OCI-LY3 (cell line): ENCODE data around the gene FGF4.

Experiments
- H2AFZ ChIP-seq: fragments of 200-600, 300-600 bp; shearing (Covaris generic); 2 replicates; pipeline ENCODE4 v1.6.0; 2014; ENCODE audit warnings: antibody characterized with exemption, low read depth, low read length
- H3K27ac ChIP-seq: fragments of 200-600, 300-600 bp; sonication (generic); 2 replicates; pipeline ENCODE4 v1.5.1; 2014; ENCODE audit warnings: mild to moderate bottlenecking, low read length, moderate library complexity, mixed read lengths
- H3K27me3 ChIP-seq: fragments of 200-600, 300-600 bp; sonication (generic); 2 replicates; pipeline ENCODE4 v1.6.1; 2014; ENCODE audit warnings: low read depth, low read length, mixed read lengths
- H3K36me3 ChIP-seq: fragments of 200-600, 300-600 bp; sonication (generic); replicated peaks from 2 replicates; pipeline ENCODE3; 2014; ENCODE audit warnings: low read depth, low read length, mixed read lengths
- H3K4me1 ChIP-seq: fragments of 300-600, 200-600 bp; sonication (generic); 2 replicates; pipeline ENCODE4 v1.6.1; 2014; ENCODE audit warnings: low read length, mixed read lengths
- H3K4me2 ChIP-seq: fragments of 200-600, 300-600 bp; sonication (generic); 2 replicates; pipeline ENCODE4 v1.6.1; 2014; ENCODE audit warnings: low read length, mixed read lengths
- H3K4me3 ChIP-seq: fragments of 300-600, 200-600 bp; sonication (generic); 2 replicates; pipeline ENCODE4 v1.5.1; 2014; ENCODE audit warnings: antibody characterized with exemption, mild to moderate bottlenecking, low read length, moderate library complexity
- H3K79me2 ChIP-seq: fragments of 300-600, 200-600 bp; shearing (Covaris generic); 2 replicates; pipeline ENCODE4 v1.6.1; 2014; ENCODE audit warnings: mild to moderate bottlenecking, low read length, mixed read lengths
- H3K9ac ChIP-seq: fragments of 300-600, 200-600 bp; shearing (Covaris generic); 2 replicates; pipeline ENCODE4 v1.6.0; 2014; ENCODE audit warnings: mild to moderate bottlenecking, low read length, moderate library complexity
- H3K9me3 ChIP-seq: fragments of 200-600, 300-600 bp; shearing (Covaris generic); 2 replicates; pipeline ENCODE4 v1.6.1; 2014; ENCODE audit warnings: low read length, mixed read lengths; ENCODE audit not compliant: insufficient read depth
- H4K20me1 ChIP-seq: fragments of 200-600, 300-600 bp; sonication (generic); 2 replicates; pipeline ENCODE4 v1.6.1; 2016; ENCODE audit warnings: low read length, mixed read lengths; ENCODE audit not compliant: insufficient read depth
- EZH2phosphoT487 ChIP-seq: fragments of 200-600 bp; shearing (Covaris generic); IDR thresholded peaks from 2 replicates; pipeline ENCODE4 v1.6.1; 2018; ENCODE audit warnings: antibody characterized with exemption, mixed run types, low read depth
- TF ChIP-seq, protein P1 (sequence below): fragments of 200-600, 300-600 bp; sonication (generic); IDR thresholded peaks from 2 replicates; pipeline ENCODE4 v1.5.1; 2014; ENCODE audit warnings: antibody characterized with exemption, low read length, low read depth

FGF4 gene

DNA sequence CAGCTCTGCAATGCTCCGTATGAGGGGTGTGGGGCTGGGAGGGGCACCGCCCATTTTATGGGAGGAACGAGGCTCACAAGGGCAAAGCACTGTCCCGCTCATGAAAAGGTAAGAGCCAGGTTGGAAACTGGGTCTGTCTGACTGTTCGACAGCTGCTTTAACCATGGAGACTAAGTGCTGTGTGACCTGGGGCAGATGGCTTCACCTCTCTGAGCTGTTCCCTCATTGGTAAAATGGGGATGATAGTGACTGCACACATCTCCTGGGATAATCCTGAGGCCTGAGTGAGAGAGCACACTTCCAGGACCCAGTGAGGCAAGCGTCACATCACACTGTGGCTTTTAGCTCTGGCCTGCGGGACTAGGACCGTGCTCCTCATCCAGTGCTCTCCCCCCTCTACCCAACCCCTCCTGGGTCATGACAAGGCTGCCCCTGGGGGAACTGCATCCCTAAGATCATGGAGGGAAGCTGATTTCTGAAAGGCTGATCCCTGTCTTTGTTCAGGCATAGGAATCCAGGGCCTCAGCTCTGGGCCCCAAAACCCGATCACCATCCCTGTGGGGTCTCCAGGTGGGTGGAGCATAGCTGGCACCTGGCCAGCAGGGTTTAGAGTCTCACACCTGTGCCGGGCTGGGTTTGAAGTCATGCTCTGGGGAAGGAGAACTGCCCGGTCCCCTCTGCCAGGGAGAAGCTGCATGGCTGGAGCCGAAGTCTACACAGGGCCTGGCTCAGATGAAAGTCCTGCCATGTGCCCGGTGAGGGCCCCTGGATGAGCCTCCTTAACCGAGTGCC lies 22.8 kb upstream of the FGF4 start:
- H3K27ac ChIP-seq: no peak overlapping the region
- no peaks in the 10 kb centered on the region for H3K27me3 ChIP-seq

DNA sequence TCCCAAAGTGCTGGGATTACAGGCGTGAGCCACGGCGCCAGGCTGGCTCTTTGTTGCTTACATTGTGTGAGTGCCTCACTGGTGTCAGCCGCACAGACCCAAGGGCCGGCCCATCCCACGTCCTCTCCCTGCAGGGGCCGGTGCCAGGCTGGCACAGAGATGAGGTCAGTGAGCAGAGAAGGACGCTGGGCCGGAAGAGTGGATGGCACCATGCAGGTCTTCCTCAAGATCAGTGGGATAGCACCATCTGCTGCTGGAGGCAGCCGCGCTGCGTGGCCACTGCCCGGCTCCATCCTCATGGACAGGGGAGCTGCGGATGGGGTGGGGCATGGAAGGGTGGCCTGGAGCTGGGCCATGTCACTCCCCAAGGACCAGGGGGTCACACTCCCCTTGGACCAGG lies 22.0 kb upstream of the FGF4 start:
- no peaks in the 10 kb centered on the region for H3K9me3 ChIP-seq
- H3K4me1 ChIP-seq: no peaks in the 10 kb centered on the region
- no peaks in the 10 kb centered on the region for H3K27me3 ChIP-seq
- H3K79me2 ChIP-seq: no peaks in the 10 kb centered on the region
- H3K36me3 ChIP-seq: no peaks in the 10 kb centered on the region
- H4K20me1 ChIP-seq: no peaks in the 10 kb centered on the region
- H3K4me3 ChIP-seq: no peak overlapping the region
- TF ChIP-seq, protein P1, sequence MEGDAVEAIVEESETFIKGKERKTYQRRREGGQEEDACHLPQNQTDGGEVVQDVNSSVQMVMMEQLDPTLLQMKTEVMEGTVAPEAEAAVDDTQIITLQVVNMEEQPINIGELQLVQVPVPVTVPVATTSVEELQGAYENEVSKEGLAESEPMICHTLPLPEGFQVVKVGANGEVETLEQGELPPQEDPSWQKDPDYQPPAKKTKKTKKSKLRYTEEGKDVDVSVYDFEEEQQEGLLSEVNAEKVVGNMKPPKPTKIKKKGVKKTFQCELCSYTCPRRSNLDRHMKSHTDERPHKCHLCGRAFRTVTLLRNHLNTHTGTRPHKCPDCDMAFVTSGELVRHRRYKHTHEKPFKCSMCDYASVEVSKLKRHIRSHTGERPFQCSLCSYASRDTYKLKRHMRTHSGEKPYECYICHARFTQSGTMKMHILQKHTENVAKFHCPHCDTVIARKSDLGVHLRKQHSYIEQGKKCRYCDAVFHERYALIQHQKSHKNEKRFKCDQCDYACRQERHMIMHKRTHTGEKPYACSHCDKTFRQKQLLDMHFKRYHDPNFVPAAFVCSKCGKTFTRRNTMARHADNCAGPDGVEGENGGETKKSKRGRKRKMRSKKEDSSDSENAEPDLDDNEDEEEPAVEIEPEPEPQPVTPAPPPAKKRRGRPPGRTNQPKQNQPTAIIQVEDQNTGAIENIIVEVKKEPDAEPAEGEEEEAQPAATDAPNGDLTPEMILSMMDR: no peak
- no peak for TF ChIP-seq EZH2phosphoT487
- no peak overlapping the region for H3K27ac ChIP-seq
- H3K4me2 ChIP-seq: no peak overlapping the region
- H2AFZ ChIP-seq: no peak overlapping the region
- no peak overlapping the region for H3K9ac ChIP-seq

More for the DNA sequence above, 22.8 kb upstream of the FGF4 start:
- TF ChIP-seq EZH2phosphoT487: no peak
- TF ChIP-seq, protein P1: no peak
- H3K79me2 ChIP-seq: no peaks in the 10 kb centered on the region
- no peaks in the 10 kb centered on the region for H3K4me1 ChIP-seq
- no peaks in the 10 kb centered on the region for H4K20me1 ChIP-seq
- no peak overlapping the region for H3K4me2 ChIP-seq
- H3K36me3 ChIP-seq: no peaks in the 10 kb centered on the region
- H3K9ac ChIP-seq: no peak overlapping the region
- H2AFZ ChIP-seq: no peak overlapping the region
- no peak overlapping the region for H3K4me3 ChIP-seq
- no peaks in the 10 kb centered on the region for H3K9me3 ChIP-seq

DNA sequence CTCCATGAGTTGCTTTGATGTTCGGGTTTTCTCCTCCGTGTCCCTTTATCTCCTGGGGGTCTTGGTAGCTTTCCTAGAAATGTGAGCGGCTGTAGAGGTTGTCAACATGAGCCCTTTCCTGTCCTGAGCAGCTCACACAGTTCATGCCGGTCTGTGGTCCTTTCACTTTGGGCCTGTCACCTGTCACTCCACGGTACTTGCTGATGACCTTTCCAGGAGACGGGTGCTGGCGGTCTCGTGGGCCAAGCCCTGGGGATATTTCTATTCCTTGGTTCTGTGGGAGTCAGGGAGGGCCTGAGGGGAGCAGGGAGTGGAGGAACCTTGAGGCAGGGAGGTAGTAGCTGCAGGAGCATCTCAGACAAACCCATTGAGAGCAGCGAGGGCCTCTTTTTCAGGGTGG lies 20.9 kb upstream of the FGF4 start:
- H3K79me2 ChIP-seq: no peaks in the 10 kb centered on the region
- H3K36me3 ChIP-seq: no peaks in the 10 kb centered on the region
- H2AFZ ChIP-seq: no peak overlapping the region
- H3K4me2 ChIP-seq: no peak overlapping the region
- no peak overlapping the region for H3K27ac ChIP-seq
- H3K4me1 ChIP-seq: no peaks in the 10 kb centered on the region
- no peaks in the 10 kb centered on the region for H3K9me3 ChIP-seq
- no peaks in the 10 kb centered on the region for H4K20me1 ChIP-seq
- no peaks in the 10 kb centered on the region for H3K27me3 ChIP-seq
- TF ChIP-seq, protein P1: no peak
- no peak for TF ChIP-seq EZH2phosphoT487
- H3K4me3 ChIP-seq: no peak overlapping the region
- no peak overlapping the region for H3K9ac ChIP-seq

DNA sequence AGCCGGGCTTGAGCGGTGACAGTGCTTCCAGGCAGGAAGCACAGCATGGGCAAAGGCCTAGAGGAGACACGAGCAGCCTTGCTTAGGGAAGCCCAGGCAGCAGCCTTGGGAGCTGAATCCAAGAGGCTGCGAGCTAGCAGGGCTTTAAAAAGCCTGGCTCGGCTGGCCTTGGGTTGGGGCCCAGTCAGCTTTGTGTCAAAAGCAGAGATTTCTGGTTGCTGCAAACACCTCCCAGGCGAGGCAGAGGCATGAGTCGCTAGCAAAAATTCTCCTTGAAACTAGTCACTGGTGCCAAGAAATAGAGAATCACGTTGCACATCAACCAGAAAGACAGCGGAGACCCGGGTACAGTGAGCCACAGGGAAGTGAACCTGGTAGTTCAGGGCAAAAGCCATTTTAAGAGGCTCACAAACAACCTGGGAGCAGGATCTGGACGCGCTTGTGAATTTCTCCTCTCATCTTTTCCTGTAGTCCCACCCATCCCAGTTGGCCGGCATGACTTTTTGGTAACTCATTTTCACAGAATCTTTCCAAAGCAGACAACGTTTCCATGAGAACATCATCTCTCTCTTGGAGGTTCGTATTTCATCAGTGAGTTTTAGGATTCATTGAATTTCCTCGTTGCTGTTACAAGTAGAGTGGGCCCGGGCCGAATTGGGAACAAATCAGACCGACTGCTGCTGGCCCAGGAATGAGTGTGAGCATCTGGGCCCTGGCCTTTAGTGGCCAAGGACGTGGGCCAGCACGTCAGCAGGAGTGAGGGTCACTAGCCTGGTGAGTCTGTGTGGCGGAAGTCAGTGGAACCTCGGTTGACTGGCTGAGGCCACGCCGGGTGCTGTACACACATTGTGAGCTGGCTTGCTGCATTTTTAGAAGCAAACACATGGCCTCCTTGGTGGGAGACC lies 16.4 kb upstream of the FGF4 start:
- no peaks in the 10 kb centered on the region for H3K36me3 ChIP-seq
- H3K9me3 ChIP-seq: no peaks in the 10 kb centered on the region
- H3K9ac ChIP-seq: no peak overlapping the region
- H3K4me3 ChIP-seq: no peak overlapping the region
- H3K79me2 ChIP-seq: no peaks in the 10 kb centered on the region
- H3K27ac ChIP-seq: no peak overlapping the region
- no peaks in the 10 kb centered on the region for H3K4me1 ChIP-seq
- H3K27me3 ChIP-seq: no peaks in the 10 kb centered on the region
- H3K4me2 ChIP-seq: no peak overlapping the region
- no peaks in the 10 kb centered on the region for H4K20me1 ChIP-seq
- TF ChIP-seq, protein P1: no peak
- no peak for TF ChIP-seq EZH2phosphoT487
- H2AFZ ChIP-seq: no peak overlapping the region
